Measurements from ENCODE around the gene GTF2A1.

The GTF2A1 gene

DNA sequence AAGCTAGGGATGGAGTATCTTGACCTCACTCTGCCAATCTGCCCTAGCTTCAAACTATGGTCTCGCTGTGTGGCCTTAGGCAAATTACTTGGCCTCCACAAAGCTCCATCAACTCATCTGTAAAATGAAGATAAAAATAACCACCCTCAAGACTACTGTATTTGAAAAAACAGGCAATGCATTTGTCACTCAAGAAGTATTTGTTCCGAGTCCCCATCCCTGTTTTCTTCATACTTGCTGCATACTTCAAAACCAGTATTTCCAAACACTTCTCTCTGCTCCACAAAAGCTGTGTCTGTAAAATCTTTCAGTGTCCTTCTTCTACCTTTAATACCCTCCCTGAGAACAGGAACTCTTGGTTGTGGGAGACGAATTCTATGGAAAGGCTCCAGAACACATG, 47.9 kb downstream of the GTF2A1 start:
- Histone ChIP-seq H4K20me1 (ENCODE audit: insufficient read depth, low read length) (no peaks in the 10 kb centered on the region), H3K4me1 (ENCODE audit: insufficient read depth, low read length, severe bottlenecking) (peaks cover 66% of the 10 kb centered on the region), H3K9me3 (ENCODE audit: low read length) (no peaks in the 10 kb centered on the region), H3K9me2 (ENCODE audit: low read depth, low read length) (no peaks in the 10 kb centered on the region), H3K9ac (ENCODE audit: low read length) (no peak overlapping the region; the same call in 1 of the 2 replicates), H3K79me2 (ENCODE audit: insufficient read depth, low read length) (no peaks in the 10 kb centered on the region), H3F3A (ENCODE audit: insufficient read depth, low read length) (no peaks in the 10 kb centered on the region), H3K36me3 (ENCODE audit: insufficient read depth, low read length) (no peaks in the 10 kb centered on the region), H3K27ac (ENCODE audit: low read depth, low read length, poor library complexity, severe bottlenecking) (peak overlapping the region; percentile 73), H3K27me3 (ENCODE audit: insufficient read depth, low read length) (no peaks in the 10 kb centered on the region), H2AFZ (ENCODE audit: low read length) (no peak overlapping the region), H3K4me3 (ENCODE audit: low read depth, low read length, poor library complexity, severe bottlenecking) (peak overlapping the region; percentile 4), H3K4me2 (ENCODE audit: low read length) (peak overlapping the region; percentile 94)
- TF ChIP-seq, protein P1, sequence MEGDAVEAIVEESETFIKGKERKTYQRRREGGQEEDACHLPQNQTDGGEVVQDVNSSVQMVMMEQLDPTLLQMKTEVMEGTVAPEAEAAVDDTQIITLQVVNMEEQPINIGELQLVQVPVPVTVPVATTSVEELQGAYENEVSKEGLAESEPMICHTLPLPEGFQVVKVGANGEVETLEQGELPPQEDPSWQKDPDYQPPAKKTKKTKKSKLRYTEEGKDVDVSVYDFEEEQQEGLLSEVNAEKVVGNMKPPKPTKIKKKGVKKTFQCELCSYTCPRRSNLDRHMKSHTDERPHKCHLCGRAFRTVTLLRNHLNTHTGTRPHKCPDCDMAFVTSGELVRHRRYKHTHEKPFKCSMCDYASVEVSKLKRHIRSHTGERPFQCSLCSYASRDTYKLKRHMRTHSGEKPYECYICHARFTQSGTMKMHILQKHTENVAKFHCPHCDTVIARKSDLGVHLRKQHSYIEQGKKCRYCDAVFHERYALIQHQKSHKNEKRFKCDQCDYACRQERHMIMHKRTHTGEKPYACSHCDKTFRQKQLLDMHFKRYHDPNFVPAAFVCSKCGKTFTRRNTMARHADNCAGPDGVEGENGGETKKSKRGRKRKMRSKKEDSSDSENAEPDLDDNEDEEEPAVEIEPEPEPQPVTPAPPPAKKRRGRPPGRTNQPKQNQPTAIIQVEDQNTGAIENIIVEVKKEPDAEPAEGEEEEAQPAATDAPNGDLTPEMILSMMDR (IDR thresholded peaks at IDR 0.05; ENCODE audit: low read length): no peak
- TF ChIP-seq EZH2 (IDR thresholded peaks at IDR 0.05; ENCODE audit: borderline replicate concordance, low read length): no peak

DNA sequence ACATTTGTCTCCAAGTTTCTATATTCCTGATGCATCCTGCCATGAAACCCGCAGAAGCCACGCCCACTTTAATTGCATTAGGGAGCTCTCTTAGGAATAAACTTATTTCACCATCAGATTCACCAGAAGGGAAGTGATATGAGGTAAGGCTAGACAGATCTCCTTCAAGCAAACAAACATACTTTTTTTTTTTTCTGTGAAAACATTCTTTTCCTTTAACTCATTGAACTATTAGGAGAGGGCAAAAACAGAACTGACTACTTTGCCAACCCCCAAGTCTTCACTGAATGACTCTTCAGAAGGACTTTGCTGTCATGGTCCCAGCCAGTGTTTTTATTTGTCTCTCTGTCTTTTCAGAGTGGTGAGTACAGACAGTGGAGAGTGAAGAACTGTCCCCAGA, 48.4 kb downstream of the GTF2A1 start:
- Histone ChIP-seq H3K79me2 (ENCODE audit: insufficient read depth, low read length) (no peaks in the 10 kb centered on the region), H3K27me3 (ENCODE audit: insufficient read depth, low read length) (no peaks in the 10 kb centered on the region), H3F3A (ENCODE audit: insufficient read depth, low read length) (no peaks in the 10 kb centered on the region), H2AFZ (ENCODE audit: low read length) (no peak overlapping the region), H3K9me3 (ENCODE audit: low read length) (no peaks in the 10 kb centered on the region), H3K4me2 (ENCODE audit: low read length) (peak overlapping the region; percentile 94; the same call in 1 of the 2 replicates), H3K4me1 (ENCODE audit: insufficient read depth, low read length, severe bottlenecking) (peaks cover 60% of the 10 kb centered on the region), H3K9ac (ENCODE audit: low read length) (no peak overlapping the region; the same call in 1 of the 2 replicates), H3K9me2 (ENCODE audit: low read depth, low read length) (no peaks in the 10 kb centered on the region), H4K20me1 (ENCODE audit: insufficient read depth, low read length) (no peaks in the 10 kb centered on the region), H3K4me3 (ENCODE audit: low read depth, low read length, poor library complexity, severe bottlenecking) (peak overlapping the region; percentile 4), H3K27ac (ENCODE audit: low read depth, low read length, poor library complexity, severe bottlenecking) (peak overlapping the region; percentile 73), H3K36me3 (ENCODE audit: insufficient read depth, low read length) (no peaks in the 10 kb centered on the region)
- TF ChIP-seq EZH2 (IDR thresholded peaks at IDR 0.05; ENCODE audit: borderline replicate concordance, low read length): no peak
- TF ChIP-seq, protein P1 (IDR thresholded peaks at IDR 0.05; ENCODE audit: low read length): no peak

DNA sequence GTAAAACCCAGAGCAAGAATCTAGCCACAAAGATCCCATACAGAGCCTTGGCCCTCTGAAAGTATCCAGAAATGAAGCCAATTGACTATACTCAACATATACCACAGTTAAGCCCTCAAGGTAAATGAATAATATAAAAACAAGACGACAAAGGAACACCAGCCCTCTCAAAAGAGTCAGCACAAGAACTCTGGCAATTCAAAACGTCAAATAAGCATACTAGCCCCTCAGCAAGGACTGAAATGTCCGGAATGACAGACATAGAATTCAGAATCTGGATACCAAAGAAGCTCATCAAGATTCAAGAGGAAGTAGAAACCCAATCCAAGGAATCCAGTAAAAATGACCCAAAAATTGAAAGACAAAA, 49.9 kb downstream of the GTF2A1 start:
- peak overlapping the region; percentile 83 for H3K9ac ChIP-seq (ENCODE audit: low read length)
- H3K27ac ChIP-seq (ENCODE audit: low read depth, low read length, poor library complexity, severe bottlenecking): peak overlapping the region; percentile 82
- H4K20me1 ChIP-seq (ENCODE audit: insufficient read depth, low read length): no peaks in the 10 kb centered on the region
- H3F3A ChIP-seq (ENCODE audit: insufficient read depth, low read length): no peaks in the 10 kb centered on the region
- peaks cover 45% of the 10 kb centered on the region for H3K4me1 ChIP-seq (ENCODE audit: insufficient read depth, low read length, severe bottlenecking)
- TF ChIP-seq, protein P1 (IDR thresholded peaks at IDR 0.05; ENCODE audit: low read length): no peak
- no peak for TF ChIP-seq EZH2 (IDR thresholded peaks at IDR 0.05; ENCODE audit: borderline replicate concordance, low read length)
- no peaks in the 10 kb centered on the region for H3K79me2 ChIP-seq (ENCODE audit: insufficient read depth, low read length)
- no peaks in the 10 kb centered on the region for H3K36me3 ChIP-seq (ENCODE audit: insufficient read depth, low read length)
- peak overlapping the region; percentile 72 for H3K4me3 ChIP-seq (ENCODE audit: low read depth, low read length, poor library complexity, severe bottlenecking)
- H3K27me3 ChIP-seq (ENCODE audit: insufficient read depth, low read length): no peaks in the 10 kb centered on the region
- no peaks in the 10 kb centered on the region for H3K9me3 ChIP-seq (ENCODE audit: low read length)
- H3K9me2 ChIP-seq (ENCODE audit: low read depth, low read length): no peaks in the 10 kb centered on the region
- H2AFZ ChIP-seq (ENCODE audit: low read length): no peak overlapping the region
- H3K4me2 ChIP-seq (ENCODE audit: low read length): peak overlapping the region; percentile 94
